Natural killer cell (primary cell): Measurements from ENCODE around the gene CAPG. TPM values are rescaled to one million over a fixed set of nuclear protein-coding genes. Genes with fewer than 3 reads are reported as not detected.
"Not testable (repeated sequence)": the region's sequence is repeated elsewhere in the genome, so short reads cannot be mapped to it uniquely, and the experiment has no call there.

Experiments used
- ATAC-seq, 3 donors: fragments of 150-1000 bp in 2 of 3; fragments of 200-7000 bp in 1 of 3; cut with Tn5 transposase; 1 replicate in 1 of 3; 2 replicates in 2 of 3; pipeline ENCODE4 v1.10.0; 2021; ENCODE audit warnings: mild to moderate bottlenecking in 2 of 3, moderate library complexity in 2 of 3
- DNase-seq, 2 donors: peaks; one replicate each; pipeline versions ENCODE4 v3.0.0 to v3.0.0-alpha.2; 2013 to 2021; ENCODE audit warnings: mixed read lengths in 1 of 2
- H3K27ac ChIP-seq: one replicate; pipeline ENCODE4 v1.5.1; 2013; ENCODE audit warnings: mild to moderate bottlenecking, low read length
- H3K27me3 ChIP-seq: one replicate; pipeline ENCODE4 v1.6.1; 2013; ENCODE audit warnings: low read length; ENCODE audit not compliant: control insufficient read depth, insufficient read depth
- H3K36me3 ChIP-seq: one replicate; pipeline ENCODE4 v1.6.1; 2013; ENCODE audit warnings: low read length; ENCODE audit not compliant: control insufficient read depth, insufficient read depth
- H3K4me1 ChIP-seq: one replicate; pipeline ENCODE4 v1.6.1; 2013; ENCODE audit warnings: low read length; ENCODE audit not compliant: control insufficient read depth, insufficient read depth
- H3K4me3 ChIP-seq: one replicate; pipeline ENCODE4 v1.5.1; 2013; ENCODE audit warnings: low read length
- H3K9me3 ChIP-seq: one replicate; pipeline ENCODE4 v1.6.1; 2013; ENCODE audit warnings: low read length; ENCODE audit not compliant: control insufficient read depth, insufficient read depth
- H3K27ac Mint-ChIP-seq, 2 donors: one replicate each; pipeline ENCODE4 v1.8.0; 2022; ENCODE audit warnings: mild to moderate bottlenecking in 2 of 2, mixed read lengths in 2 of 2, moderate library complexity in 1 of 2
- H3K27me3 Mint-ChIP-seq, 2 donors: one replicate each; pipeline ENCODE4 v1.8.0; 2022; ENCODE audit warnings: low read depth in 2 of 2, mixed read lengths in 2 of 2
- H3K36me3 Mint-ChIP-seq: one replicate; pipeline ENCODE4 v1.8.0; 2022; ENCODE audit warnings: mixed read lengths
- H3K4me1 Mint-ChIP-seq, 2 donors: one replicate each; pipeline ENCODE4 v1.8.0; 2022; ENCODE audit warnings: mixed read lengths in 2 of 2
- H3K4me3 Mint-ChIP-seq: one replicate; pipeline ENCODE4 v1.8.0; 2022; ENCODE audit warnings: mild to moderate bottlenecking, moderate library complexity, mixed read lengths
- H3K9me3 Mint-ChIP-seq, 2 donors: one replicate each; pipeline ENCODE4 v1.8.0; 2022; ENCODE audit warnings: mixed read lengths in 2 of 2
- WGBS: methylation state at CpG from one replicate; pipeline ENCODE4 v1.1.7; 2013; ENCODE audit warnings: missing lambda C conversion rate; ENCODE audit not compliant: insufficient coverage; 5-methylcytosine and 5-hydroxymethylcytosine counted together
- intact Hi-C: fragments of 100-400 bp; cut with micrococcal nuclease; formaldehyde crosslinking; loops from one replicate; pipeline ENCODE4 v1.14.2; 2022
- total RNA-seq, 4 donors: library from RNA; stranded (reverse); fragments of 120-200 nt in 1 of 4; gene quantifications; one replicate each; pipeline versions ENCODE4 v1.2.3 to v1.2.4, GENCODE V29; 2013 to 2022
- TF ChIP-seq, protein P1 (sequence below): fragments of 200-600 bp; IDR thresholded peaks from one replicate; pipeline ENCODE4 v1.8.0; 2022; ENCODE audit warnings: antibody characterized with exemption

The CAPG gene
- total RNA-seq, 3 donors from 2014 or later (not counting 1 experiment from before 2014, with no cell fraction given), result 10.6 to 50.3 (median 19.3) TPM

DNA sequence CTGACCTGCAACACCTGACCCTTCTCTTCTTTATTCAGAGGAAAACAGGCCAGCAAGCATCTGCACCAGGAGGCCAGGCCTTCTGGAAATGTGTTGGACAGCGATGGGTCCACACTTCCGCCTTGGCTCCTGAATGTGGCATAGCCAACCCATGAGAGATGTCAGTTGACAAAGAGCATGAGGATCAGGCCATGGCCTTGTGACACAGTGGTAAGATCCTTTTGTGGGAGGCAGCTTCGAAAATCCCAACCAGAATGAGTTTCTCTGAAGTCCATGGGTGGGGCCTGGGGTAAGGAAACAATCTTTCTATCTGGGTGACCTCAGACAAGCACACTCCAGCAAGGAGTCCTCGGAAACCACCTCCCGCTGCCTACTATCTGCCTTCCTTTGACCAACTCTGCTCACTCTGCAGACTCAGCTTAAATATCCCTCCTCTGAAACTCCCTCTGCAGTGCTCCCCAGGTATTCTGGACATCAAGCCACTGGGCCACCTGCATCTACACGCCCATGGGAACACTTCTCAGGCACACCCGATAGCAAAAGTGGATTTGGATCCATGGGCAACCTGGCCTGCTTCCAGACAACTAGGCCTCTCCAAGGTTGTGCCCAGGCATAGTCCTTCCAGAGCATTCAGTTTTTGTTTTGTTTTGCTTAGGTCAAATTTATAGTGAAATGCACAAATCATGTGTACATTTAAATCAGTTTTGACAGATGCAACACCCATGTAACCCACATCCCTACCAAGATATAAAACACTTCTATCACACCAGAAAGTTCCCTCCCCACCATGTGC lies 4.8 kb upstream of the CAPG start:
- peaks cover 0 to 21% of the 10 kb centered on the region in 2 donors for H3K27me3 Mint-ChIP-seq
- intact Hi-C loops, result no loop called here
- Histone ChIP-seq H3K27ac (no peak overlapping the region), H3K36me3 (no peaks in the 10 kb centered on the region), H3K27me3 (no peaks in the 10 kb centered on the region), H3K4me1 (peaks cover 65% of the 10 kb centered on the region), H3K4me3 (no peak overlapping the region), H3K9me3 (no peaks in the 10 kb centered on the region)
- H3K36me3 Mint-ChIP-seq, result no peaks in the 10 kb centered on the region
- TF ChIP-seq, protein P1, sequence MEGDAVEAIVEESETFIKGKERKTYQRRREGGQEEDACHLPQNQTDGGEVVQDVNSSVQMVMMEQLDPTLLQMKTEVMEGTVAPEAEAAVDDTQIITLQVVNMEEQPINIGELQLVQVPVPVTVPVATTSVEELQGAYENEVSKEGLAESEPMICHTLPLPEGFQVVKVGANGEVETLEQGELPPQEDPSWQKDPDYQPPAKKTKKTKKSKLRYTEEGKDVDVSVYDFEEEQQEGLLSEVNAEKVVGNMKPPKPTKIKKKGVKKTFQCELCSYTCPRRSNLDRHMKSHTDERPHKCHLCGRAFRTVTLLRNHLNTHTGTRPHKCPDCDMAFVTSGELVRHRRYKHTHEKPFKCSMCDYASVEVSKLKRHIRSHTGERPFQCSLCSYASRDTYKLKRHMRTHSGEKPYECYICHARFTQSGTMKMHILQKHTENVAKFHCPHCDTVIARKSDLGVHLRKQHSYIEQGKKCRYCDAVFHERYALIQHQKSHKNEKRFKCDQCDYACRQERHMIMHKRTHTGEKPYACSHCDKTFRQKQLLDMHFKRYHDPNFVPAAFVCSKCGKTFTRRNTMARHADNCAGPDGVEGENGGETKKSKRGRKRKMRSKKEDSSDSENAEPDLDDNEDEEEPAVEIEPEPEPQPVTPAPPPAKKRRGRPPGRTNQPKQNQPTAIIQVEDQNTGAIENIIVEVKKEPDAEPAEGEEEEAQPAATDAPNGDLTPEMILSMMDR, result no peak
- peak overlapping the region; percentile 21 for H3K4me3 Mint-ChIP-seq
- peak overlapping the region in 1 of 2 donors; percentile 44 for H3K27ac Mint-ChIP-seq
- H3K9me3 Mint-ChIP-seq, result no peaks in the 10 kb centered on the region
- WGBS, result 89% methylated on average over 7 of the region's 7 CpGs
- H3K4me1 Mint-ChIP-seq, result peaks cover 38 to 51% of the 10 kb centered on the region in 2 donors
- ATAC-seq (peak in 1 of 3 donors; percentile 23), DNase-seq (no peak)

DNA sequence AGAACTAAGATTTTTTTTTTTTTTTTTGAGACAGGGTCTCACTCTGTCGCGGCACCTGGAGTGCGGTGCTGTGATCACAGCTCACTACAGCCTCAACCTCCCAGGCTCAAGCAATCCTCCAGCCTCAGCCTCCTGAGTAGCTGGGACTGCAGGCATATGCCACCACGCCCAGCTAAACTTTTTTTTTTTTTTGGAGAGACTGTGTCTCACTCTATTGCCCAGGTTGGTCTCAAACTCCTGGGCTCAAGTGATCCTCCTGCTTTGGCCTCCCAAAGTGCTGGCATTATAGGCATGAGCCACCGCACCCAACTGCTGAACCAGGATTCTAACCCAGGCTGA lies 4.2 kb upstream of the CAPG start:
- DNase-seq, H3K27ac ChIP-seq, H3K9me3 ChIP-seq, H3K4me3 ChIP-seq, H3K36me3 Mint-ChIP-seq, H3K36me3 ChIP-seq, intact Hi-C loops, H3K27me3 ChIP-seq, H3K9me3 Mint-ChIP-seq, H3K4me3 Mint-ChIP-seq, H3K27ac Mint-ChIP-seq, ATAC-seq: not testable (repeated sequence)
- H3K4me1 Mint-ChIP-seq, result peaks cover 44 to 56% of the 10 kb centered on the region in 2 donors
- WGBS, result 88% methylated on average over 5 of the region's 5 CpGs
- H3K27me3 Mint-ChIP-seq, result peaks cover 0 to 21% of the 10 kb centered on the region in 2 donors
- H3K4me1 ChIP-seq, result peaks cover 70% of the 10 kb centered on the region

DNA sequence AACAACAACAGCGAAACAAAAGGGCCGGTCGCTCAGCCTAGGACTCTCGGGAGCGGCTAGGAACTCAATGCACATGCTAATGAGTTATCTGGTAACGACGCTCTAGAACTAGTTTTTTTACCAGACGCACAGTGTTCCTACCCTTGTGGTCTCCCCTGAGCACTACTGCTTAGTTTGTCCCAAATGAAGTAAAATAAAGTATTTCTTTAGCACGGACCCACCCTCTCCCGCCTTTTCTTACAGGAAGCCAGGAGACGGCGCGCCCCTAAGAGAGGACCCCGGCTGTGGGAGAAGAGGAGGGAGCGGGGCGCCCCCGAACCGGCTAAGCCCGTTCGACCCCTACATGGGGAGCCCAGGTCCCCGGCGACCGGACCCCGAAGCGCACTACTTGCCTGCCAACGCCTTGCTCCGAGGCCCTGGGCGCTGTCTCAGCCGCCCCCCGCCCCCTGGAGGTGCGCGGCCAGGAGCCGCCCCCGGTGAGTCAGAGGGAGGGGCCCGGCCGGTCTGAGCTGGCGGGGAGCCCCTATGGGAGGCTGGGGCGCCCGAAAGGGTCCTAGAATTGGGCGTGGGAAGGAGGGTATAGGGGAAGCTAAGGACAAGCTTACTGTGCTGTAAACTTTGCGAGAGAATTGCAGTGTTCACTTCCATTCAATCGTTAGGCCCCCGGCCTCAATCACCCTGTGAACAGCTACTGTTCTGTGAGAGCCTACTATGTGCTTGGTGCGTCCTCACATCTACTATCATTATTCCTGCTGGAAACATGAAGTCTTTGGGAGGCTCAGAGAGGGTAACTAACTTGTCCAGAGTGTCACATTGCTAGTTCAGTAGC lies 3.6 kb upstream of the CAPG start:
- ATAC-seq, result peak in 1 of 3 donors; percentile 50
- H3K4me1 Mint-ChIP-seq, result peaks cover 50 to 56% of the 10 kb centered on the region in 2 donors

More for the DNA sequence above, 3.6 kb upstream of the CAPG start:
- peak overlapping the region in 1 of 2 donors; percentile 73 for H3K27ac Mint-ChIP-seq
- 14% methylated on average over 44 of the region's 44 CpGs for whole genome bisulfite sequencing
- H3K36me3 ChIP-seq, result no peaks in the 10 kb centered on the region
- intact Hi-C loops, result no loop called here
- no peaks in the 10 kb centered on the region for H3K36me3 Mint-ChIP-seq
- peak overlapping the region; percentile 86 for H3K4me3 Mint-ChIP-seq
- peaks cover 0 to 21% of the 10 kb centered on the region in 2 donors for H3K27me3 Mint-ChIP-seq
- peak; percentile 41 to 51 for DNase-seq
- H3K27ac ChIP-seq, result no peak overlapping the region
- no peaks in the 10 kb centered on the region for H3K9me3 ChIP-seq
- TF ChIP-seq, protein P1, result no peak
- peaks cover 70% of the 10 kb centered on the region for H3K4me1 ChIP-seq
- H3K9me3 Mint-ChIP-seq, result no peaks in the 10 kb centered on the region
- H3K4me3 ChIP-seq, result peak overlapping the region; percentile 40
- no peaks in the 10 kb centered on the region for H3K27me3 ChIP-seq
